ENCODE results near the gene POLR1B.
A peak's percentile ranks its signal among the peaks of the same experiment; 100 is the strongest.
"Not testable (repeated sequence)": the region's sequence is repeated elsewhere in the genome, so short reads cannot be mapped to it uniquely, and the experiment has no call there.

Gene POLR1B

DNA sequence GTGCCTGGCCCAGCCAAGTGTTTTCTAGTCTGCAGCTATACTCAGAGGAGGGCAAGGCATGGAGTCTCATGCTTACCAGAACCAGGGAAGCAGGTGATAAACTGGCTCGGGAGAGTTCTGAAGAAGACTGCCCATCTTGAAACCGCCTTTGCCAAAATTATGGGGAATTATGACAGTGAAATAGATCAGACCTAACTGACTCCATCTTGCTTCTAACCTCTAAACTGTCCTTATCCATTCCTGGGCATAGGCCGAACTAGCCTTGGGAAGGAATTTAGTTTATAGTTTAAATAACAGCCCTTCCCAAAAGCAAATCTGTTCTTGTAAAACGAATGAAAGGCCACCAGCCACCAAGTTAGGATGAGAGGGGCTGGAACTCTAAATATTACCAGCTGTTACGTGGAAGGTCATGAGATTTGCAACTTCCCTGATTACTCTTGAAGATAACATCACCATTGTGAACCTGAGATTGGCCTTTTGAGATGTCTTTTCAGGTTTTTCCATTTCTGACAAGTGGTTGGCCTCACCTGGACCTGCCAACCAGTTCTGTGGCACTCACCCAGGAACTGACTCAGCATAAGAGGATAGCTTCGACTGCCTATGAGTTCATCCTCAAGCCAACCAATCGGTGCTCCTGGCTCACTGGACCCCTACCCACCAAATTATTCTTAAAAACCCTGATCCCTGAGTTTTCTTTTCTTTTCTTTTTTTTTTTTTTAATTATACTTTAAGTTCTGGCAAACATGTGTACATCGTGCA is 65.6 kb downstream of the POLR1B start:
- Histone ChIP-seq H3K9ac (ENCODE audit: low read length) (no peak overlapping the region), H2AFZ (ENCODE audit: insufficient read depth, low read length, poor library complexity) (no peak overlapping the region), H3K4me2 (ENCODE audit: low read length) (no peak overlapping the region), H3K27me3 (ENCODE audit: insufficient read depth, low read length) (no peaks in the 10 kb centered on the region), H3K9me3 (ENCODE audit: insufficient read depth, low read depth, low read length) (no peaks in the 10 kb centered on the region), H2BK120ac (ENCODE audit: insufficient read depth, low read length, poor library complexity) (no peak overlapping the region), H3K4ac (ENCODE audit: low read depth, low read length) (no peak overlapping the region), H2BK5ac (ENCODE audit: low read depth, low read length, poor library complexity) (no peak overlapping the region), H4K91ac (ENCODE audit: low read depth, low read length) (no peak overlapping the region), H3K23ac (ENCODE audit: low read length) (no peak overlapping the region), H3K36me3 (ENCODE audit: control insufficient read depth in 1 of 2, insufficient read depth in 2 of 2, low read length in 2 of 2) (no peaks in the 10 kb centered on the region), H4K12ac (ENCODE audit: low read depth, low read length) (no peak overlapping the region), H2AK5ac (ENCODE audit: low read length) (peak overlapping the region; percentile 50), H3K27ac (ENCODE audit: low read depth, low read length) (no peak overlapping the region), H3K79me2 (ENCODE audit: control insufficient read depth, insufficient read depth, low read length, poor library complexity) (no peaks in the 10 kb centered on the region), H4K8ac (ENCODE audit: low read depth, low read length) (no peak overlapping the region), H3K4me1 (ENCODE audit: control insufficient read depth in 1 of 2, insufficient read depth in 2 of 2, low read length in 2 of 2) (no peaks in the 10 kb centered on the region), H3K79me1 (ENCODE audit: low read length) (no peaks in the 10 kb centered on the region), H3K4me3 (ENCODE audit: low read depth, low read length) (no peak overlapping the region), H3K18ac (ENCODE audit: low read length) (no peak overlapping the region), H3K14ac (ENCODE audit: low read length) (no peak overlapping the region), H2BK12ac (ENCODE audit: low read length) (peak overlapping the region; percentile 49)
- WGBS (ENCODE audit: extremely low coverage, insufficient coverage, insufficient read length): no CpG with 5 or more reads among the region's 8 CpGs
- no peak for DNase-seq

DNA sequence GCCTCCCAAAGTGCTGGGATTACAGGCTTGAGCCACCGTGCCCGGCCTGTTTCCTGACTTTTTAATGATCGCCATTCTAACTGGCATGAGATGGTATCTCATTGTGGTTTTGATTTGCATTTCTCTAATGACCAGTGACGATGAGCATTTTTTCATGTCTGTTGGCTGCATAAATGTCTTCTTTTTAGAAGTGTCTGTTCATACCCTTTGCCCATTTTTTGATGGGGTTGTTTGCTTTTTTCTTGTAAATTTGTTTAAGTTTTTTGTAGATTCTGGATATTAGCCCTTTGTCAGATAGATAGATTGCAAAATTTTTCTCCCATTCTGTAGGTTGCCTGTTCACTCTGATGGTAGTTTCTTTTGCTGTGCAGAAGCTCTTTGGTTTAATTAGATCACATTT is 67.1 kb downstream of the POLR1B start:
- H2BK12ac ChIP-seq (ENCODE audit: low read length); H3K4me3 ChIP-seq (ENCODE audit: low read depth, low read length); H2BK5ac ChIP-seq (ENCODE audit: low read depth, low read length, poor library complexity); H2AFZ ChIP-seq (ENCODE audit: insufficient read depth, low read length, poor library complexity); H3K9me3 ChIP-seq (ENCODE audit: insufficient read depth, low read depth, low read length); H3K79me1 ChIP-seq (ENCODE audit: low read length); H4K12ac ChIP-seq (ENCODE audit: low read depth, low read length); H3K27me3 ChIP-seq (ENCODE audit: insufficient read depth, low read length); H3K18ac ChIP-seq (ENCODE audit: low read length); H4K91ac ChIP-seq (ENCODE audit: low read depth, low read length); H3K4ac ChIP-seq (ENCODE audit: low read depth, low read length); H2BK120ac ChIP-seq (ENCODE audit: insufficient read depth, low read length, poor library complexity); H3K23ac ChIP-seq (ENCODE audit: low read length); H3K4me2 ChIP-seq (ENCODE audit: low read length); H3K27ac ChIP-seq (ENCODE audit: low read depth, low read length); H4K8ac ChIP-seq (ENCODE audit: low read depth, low read length); H3K79me2 ChIP-seq (ENCODE audit: control insufficient read depth, insufficient read depth, low read length, poor library complexity); H2AK5ac ChIP-seq (ENCODE audit: low read length); H3K9ac ChIP-seq (ENCODE audit: low read length); H3K4me1 ChIP-seq (ENCODE audit: control insufficient read depth in 1 of 2, insufficient read depth in 2 of 2, low read length in 2 of 2); H3K14ac ChIP-seq (ENCODE audit: low read length); DNase-seq; H3K36me3 ChIP-seq (ENCODE audit: control insufficient read depth in 1 of 2, insufficient read depth in 2 of 2, low read length in 2 of 2): not testable (repeated sequence)
- no CpG with 5 or more reads among the region's 4 CpGs for WGBS (ENCODE audit: extremely low coverage, insufficient coverage, insufficient read length)

DNA sequence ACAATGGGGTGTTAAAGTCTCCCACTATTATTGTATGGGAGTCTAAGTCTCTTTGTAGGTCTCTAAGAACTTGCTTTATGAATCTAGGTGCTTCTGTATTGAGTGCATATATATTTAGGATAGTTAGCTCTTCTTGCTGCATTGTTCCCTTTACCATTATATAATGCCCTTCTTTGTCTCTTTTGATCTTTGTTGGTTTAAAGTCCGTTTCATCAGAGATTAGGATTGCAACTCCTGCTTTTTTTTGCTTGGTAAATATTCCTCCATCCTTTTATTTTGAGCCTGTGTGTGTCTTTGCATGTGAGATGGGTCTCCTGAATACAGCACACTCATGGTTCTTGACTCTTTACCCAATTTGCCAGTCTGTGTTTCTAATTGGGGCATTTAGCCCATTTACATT is 70.0 kb downstream of the POLR1B start:
- H2BK120ac ChIP-seq (ENCODE audit: insufficient read depth, low read length, poor library complexity); H3K79me2 ChIP-seq (ENCODE audit: control insufficient read depth, insufficient read depth, low read length, poor library complexity); H3K27me3 ChIP-seq (ENCODE audit: insufficient read depth, low read length); DNase-seq; H3K23ac ChIP-seq (ENCODE audit: low read length); H2BK5ac ChIP-seq (ENCODE audit: low read depth, low read length, poor library complexity); H4K8ac ChIP-seq (ENCODE audit: low read depth, low read length); H2AFZ ChIP-seq (ENCODE audit: insufficient read depth, low read length, poor library complexity); H3K18ac ChIP-seq (ENCODE audit: low read length); H3K36me3 ChIP-seq (ENCODE audit: control insufficient read depth in 1 of 2, insufficient read depth in 2 of 2, low read length in 2 of 2); H3K4me1 ChIP-seq (ENCODE audit: control insufficient read depth in 1 of 2, insufficient read depth in 2 of 2, low read length in 2 of 2); H2AK5ac ChIP-seq (ENCODE audit: low read length); H3K14ac ChIP-seq (ENCODE audit: low read length); H3K4me2 ChIP-seq (ENCODE audit: low read length); H4K12ac ChIP-seq (ENCODE audit: low read depth, low read length); H3K4me3 ChIP-seq (ENCODE audit: low read depth, low read length); H3K4ac ChIP-seq (ENCODE audit: low read depth, low read length); H2BK12ac ChIP-seq (ENCODE audit: low read length); H3K79me1 ChIP-seq (ENCODE audit: low read length); H3K27ac ChIP-seq (ENCODE audit: low read depth, low read length); H4K91ac ChIP-seq (ENCODE audit: low read depth, low read length); H3K9ac ChIP-seq (ENCODE audit: low read length); H3K9me3 ChIP-seq (ENCODE audit: insufficient read depth, low read depth, low read length): not testable (repeated sequence)
- no CpG with 5 or more reads among the region's 1 CpG for WGBS (ENCODE audit: extremely low coverage, insufficient coverage, insufficient read length)

DNA sequence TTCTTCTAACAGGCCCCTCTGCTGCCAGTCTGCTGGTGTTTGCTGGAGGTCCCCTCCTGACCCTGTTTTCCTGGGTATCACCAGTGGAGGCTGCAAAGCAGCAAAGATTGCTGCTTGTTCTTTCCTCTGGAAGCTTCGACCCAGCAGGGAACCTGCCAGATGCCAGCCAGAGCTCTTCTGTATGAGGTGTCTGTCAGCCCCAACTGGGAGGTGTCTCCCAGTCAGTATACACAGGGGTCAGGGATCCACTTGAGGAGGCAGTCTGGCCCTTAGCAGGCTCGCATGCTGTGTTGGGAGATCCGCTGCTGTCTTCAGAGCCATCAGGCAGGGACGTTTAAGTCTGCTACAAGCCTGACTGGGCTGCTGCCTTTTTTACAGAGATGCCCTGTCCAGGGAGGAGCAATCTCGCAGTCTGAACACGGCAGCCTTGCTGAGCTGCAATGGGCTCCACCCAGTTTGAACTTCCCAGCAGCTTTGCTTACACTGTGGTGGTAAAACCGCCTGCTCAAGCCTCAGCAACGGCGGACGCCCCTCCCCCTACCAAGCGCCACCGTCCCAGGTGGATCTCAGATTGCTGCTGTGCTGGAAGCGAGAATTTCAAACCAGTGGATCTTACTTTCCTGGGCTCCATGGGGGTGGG is 72.1 kb downstream of the POLR1B start:
- no peak overlapping the region for H2AK5ac ChIP-seq (ENCODE audit: low read length)
- no CpG with 5 or more reads among the region's 13 CpGs for WGBS (ENCODE audit: extremely low coverage, insufficient coverage, insufficient read length)
- no peak overlapping the region for H3K4me3 ChIP-seq (ENCODE audit: low read depth, low read length)

More for the DNA sequence above, 72.1 kb downstream of the POLR1B start:
- no peaks in the 10 kb centered on the region for H3K36me3 ChIP-seq (ENCODE audit: control insufficient read depth in 1 of 2, insufficient read depth in 2 of 2, low read length in 2 of 2)
- no peak overlapping the region for H3K4me2 ChIP-seq (ENCODE audit: low read length)
- no peak overlapping the region for H2AFZ ChIP-seq (ENCODE audit: insufficient read depth, low read length, poor library complexity)
- no peak overlapping the region for H3K14ac ChIP-seq (ENCODE audit: low read length)
- no peak overlapping the region for H4K91ac ChIP-seq (ENCODE audit: low read depth, low read length)
- DNase-seq: no peak
- no peak overlapping the region for H2BK120ac ChIP-seq (ENCODE audit: insufficient read depth, low read length, poor library complexity)
- no peak overlapping the region for H3K9ac ChIP-seq (ENCODE audit: low read length)
- H2BK12ac ChIP-seq (ENCODE audit: low read length): no peak overlapping the region
- no peaks in the 10 kb centered on the region for H3K79me2 ChIP-seq (ENCODE audit: control insufficient read depth, insufficient read depth, low read length, poor library complexity)
- H4K8ac ChIP-seq (ENCODE audit: low read depth, low read length): no peak overlapping the region
- H3K9me3 ChIP-seq (ENCODE audit: insufficient read depth, low read depth, low read length): no peaks in the 10 kb centered on the region
- no peak overlapping the region for H4K12ac ChIP-seq (ENCODE audit: low read depth, low read length)
- no peaks in the 10 kb centered on the region for H3K4me1 ChIP-seq (ENCODE audit: control insufficient read depth in 1 of 2, insufficient read depth in 2 of 2, low read length in 2 of 2)
- H3K27me3 ChIP-seq (ENCODE audit: insufficient read depth, low read length): no peaks in the 10 kb centered on the region
- no peaks in the 10 kb centered on the region for H3K79me1 ChIP-seq (ENCODE audit: low read length)
- H3K18ac ChIP-seq (ENCODE audit: low read length): no peak overlapping the region
- no peak overlapping the region for H3K4ac ChIP-seq (ENCODE audit: low read depth, low read length)
- no peak overlapping the region for H3K23ac ChIP-seq (ENCODE audit: low read length)
- H3K27ac ChIP-seq (ENCODE audit: low read depth, low read length): no peak overlapping the region
- no peak overlapping the region for H2BK5ac ChIP-seq (ENCODE audit: low read depth, low read length, poor library complexity)

Data from trophoblast cell (in vitro differentiated cells and primary cell).